DMS53 (cell line): ENCODE results near the gene HSPA13.
A peak's percentile ranks its signal among the peaks of the same experiment; 100 is the strongest.

Experiments
- DNase-seq: peaks from one replicate; lab custom pipeline; 2025; lab: John Stamatoyannopoulos, UW

HSPA13 gene, protein sequence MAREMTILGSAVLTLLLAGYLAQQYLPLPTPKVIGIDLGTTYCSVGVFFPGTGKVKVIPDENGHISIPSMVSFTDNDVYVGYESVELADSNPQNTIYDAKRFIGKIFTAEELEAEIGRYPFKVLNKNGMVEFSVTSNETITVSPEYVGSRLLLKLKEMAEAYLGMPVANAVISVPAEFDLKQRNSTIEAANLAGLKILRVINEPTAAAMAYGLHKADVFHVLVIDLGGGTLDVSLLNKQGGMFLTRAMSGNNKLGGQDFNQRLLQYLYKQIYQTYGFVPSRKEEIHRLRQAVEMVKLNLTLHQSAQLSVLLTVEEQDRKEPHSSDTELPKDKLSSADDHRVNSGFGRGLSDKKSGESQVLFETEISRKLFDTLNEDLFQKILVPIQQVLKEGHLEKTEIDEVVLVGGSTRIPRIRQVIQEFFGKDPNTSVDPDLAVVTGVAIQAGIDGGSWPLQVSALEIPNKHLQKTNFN

DNA sequence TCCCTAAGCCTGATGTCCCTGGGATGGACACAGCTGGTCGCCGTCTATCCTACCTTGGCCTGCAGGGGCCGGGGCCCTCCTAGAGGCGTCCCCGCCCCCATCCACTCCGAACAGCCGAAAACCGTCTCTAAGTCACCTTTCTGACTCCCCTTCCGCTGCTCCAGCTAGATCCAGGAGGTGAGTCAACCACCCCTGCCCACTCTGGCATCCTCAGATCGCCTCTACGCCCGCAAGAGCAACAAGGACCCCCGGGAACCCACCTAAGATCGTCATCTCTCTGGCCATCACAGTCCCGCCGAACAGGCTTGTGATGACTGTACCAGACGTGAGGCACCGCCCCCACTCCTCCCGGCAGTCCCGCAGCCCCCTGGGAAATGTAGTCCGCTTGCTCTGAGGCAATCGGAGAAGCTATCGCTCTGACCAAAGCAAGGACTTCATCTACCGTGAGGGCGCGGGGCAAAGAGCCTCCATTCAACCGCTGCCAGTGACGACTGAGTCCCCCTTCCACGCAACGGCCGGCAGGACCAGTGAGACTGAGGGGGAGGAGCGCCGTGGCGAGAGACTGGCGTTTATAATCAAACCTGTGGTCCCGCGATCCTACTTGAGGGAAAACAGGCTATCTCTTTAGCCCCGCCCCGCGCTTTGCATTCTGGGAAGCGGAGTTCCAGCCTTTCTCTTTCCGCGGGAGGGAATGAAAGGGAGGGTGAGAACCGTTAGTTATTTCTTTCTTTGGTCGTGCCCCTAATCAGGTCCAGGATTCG is at the start of gene HSPA13:
TSS of gene HSPA13 (minus strand) at position 312 of the 761 bp plus-strand sequence. CDS start at position 285, 27 bp downstream.
- DNase-seq, result peak; percentile 99

DNA sequence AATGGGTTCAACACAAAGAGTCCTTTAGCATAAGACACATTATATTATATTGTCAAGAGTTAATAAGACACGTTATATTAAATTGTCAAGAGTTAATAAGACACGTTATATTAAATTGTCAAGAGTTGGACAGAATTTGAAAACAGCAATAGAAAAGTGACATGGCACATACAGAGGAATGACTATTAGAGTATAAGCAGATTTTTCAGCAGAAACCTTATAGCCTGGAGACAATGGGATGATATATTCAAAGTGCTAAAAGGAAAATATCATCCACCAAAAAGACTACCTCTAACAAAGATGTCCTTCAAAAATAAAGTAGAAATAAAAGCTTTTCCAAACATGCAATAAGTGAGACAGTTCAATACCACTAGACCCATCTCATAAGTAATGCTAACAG is 36.0 kb upstream of the HSPA13 start:
- DNase-seq, result no peak

DNA sequence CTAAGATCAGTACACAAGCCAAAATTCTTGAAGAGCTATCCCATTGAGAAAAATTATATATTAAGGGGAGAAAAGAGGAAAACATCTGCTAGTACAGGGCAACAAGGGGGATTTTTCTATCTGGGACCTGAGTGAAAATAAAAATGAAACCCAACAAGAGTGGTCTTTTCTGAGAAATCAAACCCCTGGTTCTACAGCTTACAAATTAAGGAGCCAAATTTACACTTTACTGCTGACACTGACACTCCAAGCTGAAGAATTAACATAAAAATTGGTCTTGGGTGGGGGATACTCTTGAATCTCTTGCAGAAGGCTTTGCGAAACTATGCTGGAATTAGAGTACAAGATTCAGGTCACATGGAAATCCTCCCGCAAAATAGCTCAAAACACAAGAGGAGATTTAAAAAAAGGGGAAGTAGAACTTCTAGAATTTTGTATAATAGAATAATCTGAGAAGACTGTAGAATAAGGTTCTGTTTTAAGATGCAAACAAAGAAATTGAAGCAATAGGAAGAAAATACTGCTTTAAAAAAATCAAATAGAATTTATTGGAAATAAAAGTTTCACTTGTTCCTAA is 32.1 kb upstream of the HSPA13 start:
- DNase-seq, result no peak

DNA sequence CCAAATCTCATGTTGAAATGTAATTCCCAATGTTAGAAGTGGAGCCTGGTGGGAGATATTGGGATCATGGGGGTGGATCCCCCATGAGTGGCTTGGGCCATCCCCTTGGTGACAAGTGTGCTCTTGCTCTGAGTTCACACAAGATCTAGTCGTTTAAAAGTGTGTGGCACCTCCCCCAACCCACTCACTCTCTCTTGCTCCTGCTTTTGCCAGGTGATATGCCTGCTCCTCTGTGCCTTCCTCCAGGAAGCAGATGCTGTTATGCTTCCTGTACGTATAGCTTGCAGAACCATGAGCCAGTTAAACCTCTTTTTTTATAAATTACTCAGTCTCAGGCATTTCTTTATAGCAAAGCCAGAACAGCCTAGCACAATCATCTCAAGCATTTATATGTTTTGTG is 23.0 kb upstream of the HSPA13 start:
- peak; percentile 23 for DNase-seq

DNA sequence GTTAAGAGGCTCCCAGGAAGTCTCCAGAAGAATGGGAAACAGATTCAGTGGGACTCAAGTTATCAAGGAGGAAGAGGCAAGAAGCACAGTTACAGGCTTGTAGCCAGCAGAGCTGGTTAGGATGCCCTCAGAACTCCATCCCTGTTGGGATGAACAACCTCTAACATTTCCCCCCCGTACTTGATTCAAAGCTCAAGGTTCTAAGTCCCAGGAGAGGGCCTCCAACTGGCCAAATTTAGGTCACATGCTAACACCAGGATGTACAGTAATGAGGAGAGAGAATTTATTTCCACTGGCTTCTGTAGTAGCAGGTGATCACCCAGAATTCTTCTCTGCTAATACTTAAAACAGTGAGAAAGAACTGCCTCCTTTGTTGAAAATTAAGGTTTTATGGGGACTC is 22.3 kb upstream of the HSPA13 start:
- DNase-seq, result no peak

DNA sequence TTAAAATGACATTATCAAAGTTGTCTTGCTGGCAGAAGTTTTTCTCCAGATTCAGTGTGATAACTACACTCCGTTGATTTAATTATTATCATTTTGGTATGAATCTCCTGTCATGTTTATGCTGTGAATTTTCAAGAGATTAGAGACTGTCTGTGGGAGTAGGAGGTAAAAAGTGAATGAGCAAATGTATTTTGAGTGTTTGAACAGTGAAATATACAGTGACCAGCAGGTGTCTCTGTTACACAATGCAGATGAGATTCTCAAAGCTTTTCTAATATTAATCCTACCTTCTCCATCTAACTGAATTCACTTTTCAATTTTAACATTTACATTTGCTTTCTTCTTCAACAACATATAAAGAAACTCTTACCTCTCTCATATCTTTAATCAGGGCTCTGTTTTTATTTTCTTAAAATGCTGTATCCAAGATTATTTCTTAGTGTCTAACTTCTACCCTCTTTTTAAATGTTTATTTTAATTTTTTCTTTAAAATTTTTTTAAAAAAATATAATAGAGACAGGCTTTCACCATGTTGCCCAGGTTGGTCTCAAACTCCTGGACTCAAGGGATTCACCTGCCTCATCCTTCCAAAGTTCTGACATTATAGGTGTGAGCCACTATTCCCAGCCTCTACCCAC is 20.9 kb upstream of the HSPA13 start:
- DNase-seq, result peak; percentile 60

DNA sequence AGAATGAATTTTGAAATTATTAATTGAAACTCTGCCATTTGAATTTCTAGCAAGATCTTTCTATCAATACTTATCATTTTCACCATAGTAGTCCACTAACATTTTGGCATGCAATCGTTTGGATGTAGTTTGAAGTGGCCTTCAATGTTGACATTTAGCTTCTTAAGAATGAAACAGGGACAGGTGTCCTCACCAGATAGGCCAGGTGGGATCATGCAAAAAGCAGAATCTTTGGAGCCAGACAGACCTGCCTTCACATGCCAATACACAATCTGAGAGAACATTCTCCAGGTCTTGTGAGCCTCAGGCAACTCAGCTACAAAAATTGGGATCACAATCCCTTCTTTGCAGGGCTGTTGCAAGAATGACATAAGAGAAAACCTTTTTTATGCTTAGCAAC is 18.3 kb upstream of the HSPA13 start:
- DNase-seq, result no peak

DNA sequence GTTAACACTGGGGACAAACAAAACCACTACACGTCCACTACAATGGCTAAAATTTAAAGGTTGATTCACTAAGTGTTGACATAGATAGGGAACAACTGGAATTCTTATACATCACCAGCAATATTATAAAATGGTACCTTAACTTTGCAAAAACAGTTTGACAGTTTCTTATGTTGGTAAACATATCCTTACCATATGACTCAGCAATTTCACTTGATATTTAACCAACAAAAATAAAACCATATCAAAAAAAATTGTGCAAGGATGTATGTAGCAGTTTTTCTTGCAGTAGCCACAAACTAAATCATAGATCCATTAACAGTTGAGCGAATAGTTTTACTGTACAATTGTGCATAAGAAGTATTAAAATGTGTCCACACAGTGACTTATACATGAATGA is 5.3 kb upstream of the HSPA13 start:
- DNase-seq, result no peak

DNA sequence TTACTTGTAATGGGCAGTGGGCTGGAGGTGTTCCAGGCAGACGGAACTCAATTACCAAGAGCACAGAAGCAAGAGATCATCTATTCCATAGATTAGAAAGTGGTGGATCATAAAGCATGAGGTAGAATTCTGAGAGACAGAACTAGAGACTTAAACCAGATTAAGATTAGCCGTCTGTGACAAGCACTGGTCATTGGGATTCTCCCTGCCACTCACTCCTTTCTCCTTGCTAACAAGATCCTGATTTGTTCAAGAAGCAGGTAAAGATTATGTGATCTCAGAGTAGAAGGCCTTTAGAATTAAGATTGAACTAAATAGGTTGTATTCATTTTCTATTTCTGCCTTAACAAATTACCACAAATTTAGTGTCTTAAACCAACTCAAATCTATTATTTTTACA is 1.5 kb upstream of the HSPA13 start:
- no peak for DNase-seq

DNA sequence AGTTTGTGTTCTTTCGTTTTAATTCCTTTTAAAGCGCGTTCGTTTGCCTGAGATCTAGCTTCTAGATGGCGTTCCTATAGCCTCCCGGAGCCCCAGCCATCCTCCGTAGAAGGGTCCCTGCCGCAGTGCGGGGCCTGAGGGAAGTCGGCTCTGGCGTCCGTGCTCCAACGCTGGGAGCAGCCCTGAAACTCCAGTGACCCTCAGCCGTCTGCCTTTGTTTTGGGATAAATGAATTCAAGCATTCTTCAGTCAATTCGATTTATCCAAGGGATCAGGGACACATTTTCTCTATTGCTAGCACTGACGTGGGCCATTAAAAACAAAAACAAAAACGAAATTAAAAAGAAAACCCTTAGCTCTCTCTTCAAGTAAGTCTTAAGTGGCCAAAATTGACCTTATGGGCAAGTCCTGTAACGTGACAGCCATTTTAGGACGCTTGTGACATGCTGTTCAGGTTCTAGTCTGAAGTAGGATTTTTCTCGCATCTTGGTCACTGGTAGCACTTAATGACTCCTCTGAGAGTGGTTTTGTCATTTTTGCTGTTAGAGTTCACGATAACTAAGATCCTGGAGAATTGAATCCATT is 742 bp upstream of the HSPA13 start:
- DNase-seq, result peak; percentile 77

DNA sequence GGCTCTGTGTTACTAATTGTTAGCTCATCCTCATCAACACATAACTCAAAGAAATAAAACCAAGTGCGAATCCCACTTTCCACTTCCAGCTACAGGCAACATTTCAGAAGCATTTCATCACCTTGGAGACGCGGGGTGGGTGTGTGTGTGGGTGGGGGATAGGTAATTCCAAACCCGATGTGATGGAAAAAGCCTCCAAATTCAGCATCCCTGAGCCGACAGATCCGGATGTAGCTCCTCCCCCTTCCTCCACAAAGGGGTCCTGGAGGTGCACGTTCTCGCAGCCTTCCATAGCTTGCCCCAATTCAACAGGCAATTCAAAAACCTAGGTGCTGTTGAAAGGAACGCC is 486 bp downstream of the HSPA13 start:
- DNase-seq, result no peak

DNA sequence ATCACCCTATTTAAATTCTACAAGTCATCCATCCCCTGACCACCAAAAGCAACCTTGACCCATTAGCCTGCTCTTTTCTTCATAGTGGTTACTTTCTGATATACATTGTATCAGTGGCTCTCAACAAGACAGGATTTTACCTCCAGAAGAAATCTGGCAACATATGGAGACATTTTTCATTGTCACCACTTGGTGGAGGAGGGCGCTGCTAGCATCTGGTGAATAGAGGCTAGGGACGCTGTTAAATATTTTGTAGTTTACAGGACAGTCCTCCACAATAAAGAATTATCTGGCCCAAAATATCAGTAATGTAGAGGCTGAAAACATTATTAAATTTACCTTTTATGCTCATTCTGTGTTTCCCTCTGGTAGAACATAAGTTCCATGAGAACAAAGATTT is 6.1 kb downstream of the HSPA13 start:
- no peak for DNase-seq

DNA sequence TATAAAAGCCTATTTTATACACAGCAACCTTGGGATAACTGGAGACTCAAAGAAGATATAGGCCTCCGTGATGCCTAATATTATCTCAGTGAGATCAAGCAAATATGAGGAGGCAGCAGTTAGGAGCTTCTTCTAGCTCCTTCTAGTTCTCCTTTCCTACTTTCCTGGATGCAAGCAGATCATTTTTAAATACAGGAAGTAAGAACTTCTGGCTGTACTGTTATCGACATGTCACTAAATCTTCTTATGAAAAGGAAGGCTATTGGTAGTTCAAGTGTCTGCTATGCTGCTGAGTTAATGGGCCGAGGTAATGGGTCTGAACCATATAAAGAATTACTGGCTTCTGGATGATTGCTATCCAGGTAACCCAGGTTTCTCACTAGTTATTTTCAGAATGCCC is 15.9 kb downstream of the HSPA13 start:
- DNase-seq, result no peak

DNA sequence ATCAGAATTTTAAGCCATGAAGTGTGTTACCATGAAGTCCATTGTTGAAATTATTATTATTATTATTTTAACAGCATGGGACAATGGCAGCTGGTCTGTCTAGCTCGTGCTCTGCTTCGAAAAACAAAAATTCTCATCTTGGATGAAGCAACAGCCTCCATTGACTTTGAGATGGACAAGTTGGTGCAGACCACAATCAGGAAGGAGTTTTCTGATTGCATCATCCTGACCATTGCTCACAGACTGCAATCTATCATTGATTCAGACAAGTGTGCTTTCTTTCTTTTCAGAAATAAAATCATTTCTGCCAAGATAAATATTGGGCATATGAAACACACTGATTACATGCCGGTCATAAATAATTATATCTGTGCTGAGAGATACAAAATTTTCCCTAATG is 21.0 kb downstream of the HSPA13 start:
- no peak for DNase-seq

DNA sequence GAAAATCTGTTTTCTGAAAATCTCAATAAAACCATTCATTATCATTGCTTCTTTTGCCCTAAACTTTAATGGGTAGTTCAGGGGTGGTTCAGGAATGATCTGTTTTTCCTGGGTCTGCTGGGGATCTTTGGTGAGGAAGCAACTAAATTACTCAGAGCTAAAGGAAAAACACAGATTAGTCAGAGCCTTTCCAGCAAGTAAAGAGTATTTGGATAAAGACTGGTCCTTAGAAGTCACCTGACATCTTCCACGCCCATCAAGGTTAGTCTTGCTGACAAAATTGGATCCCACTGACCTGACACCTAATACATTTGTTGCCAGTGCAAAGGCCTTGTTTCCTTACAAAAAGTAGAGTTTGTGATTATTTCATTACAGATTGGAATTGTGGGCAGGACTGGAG is 24.2 kb downstream of the HSPA13 start:
- no peak for DNase-seq

DNA sequence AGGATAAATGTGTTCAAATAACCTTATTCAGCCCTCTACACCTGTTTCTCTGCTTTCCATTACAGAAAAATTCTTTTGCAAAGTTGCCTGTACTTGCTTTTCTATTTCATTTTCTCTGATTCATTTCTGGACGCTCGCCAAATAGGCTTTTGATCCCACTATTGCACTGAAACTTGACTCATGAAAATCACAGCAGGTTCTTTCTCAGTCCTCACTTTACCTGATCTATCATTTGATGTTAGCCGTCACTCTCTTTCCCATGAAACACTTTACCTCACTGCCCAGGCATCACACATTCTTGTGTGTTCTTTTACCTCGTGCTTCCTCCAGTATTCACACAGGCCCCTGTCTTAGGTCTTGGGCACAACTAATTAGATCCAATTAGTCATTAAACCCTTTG is 26.2 kb downstream of the HSPA13 start:
- DNase-seq, result no peak

DNA sequence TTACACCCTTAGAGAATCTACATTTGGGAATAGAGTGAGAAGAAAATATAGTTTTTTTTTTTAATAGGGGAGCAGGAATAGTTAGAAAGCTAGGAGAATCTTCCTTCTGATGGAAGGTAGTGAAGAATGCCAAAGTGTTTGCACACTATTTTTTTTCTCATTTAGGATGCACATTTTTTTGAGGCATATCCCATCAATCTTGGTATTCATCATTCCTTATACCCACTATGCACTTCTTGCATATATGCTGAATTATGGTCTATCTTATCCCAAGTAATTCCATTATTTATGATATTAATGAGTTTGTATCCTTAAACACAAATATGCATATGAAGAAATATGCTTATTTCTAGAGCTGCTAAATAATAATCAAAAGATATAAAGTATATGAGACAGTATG is 28.4 kb downstream of the HSPA13 start:
- no peak for DNase-seq

DNA sequence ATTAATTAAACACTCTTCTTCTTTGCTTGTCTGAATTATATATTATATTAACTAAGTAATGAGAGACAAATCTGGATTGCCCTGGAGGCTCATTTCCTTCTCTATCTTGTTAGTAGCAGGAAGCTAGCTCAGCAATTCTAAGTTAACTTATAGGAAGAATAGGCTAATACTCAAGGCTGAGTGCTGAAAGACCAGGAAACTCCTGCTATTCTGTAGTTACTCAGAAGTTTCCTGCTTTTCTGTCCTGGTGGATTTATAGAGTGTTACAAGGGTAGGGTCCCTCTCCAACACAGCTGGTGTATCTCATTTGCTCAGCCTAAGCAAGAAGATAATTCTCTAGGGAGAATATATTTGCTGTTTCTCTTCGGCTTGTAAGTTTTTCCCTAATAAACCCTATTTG is 29.2 kb downstream of the HSPA13 start:
- no peak for DNase-seq

DNA sequence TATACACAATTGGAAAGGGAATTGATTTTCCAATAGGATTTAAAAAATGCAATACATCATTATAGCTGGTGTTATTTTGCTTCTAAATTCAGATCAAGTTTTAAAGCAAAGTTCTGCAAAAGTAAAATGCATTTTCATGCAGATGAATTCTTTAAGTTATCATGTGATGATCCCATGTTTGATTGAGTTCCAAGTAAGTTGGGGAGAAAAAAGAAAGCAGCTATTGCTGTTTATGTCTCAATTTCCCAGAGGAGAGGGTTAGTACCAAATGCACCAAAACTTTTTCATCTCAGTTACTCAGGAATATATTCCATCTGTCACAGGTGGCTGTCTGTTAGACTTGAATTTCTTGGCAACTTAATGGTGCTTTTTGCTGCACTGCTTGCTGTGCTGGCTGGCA is 29.7 kb downstream of the HSPA13 start:
- DNase-seq, result no peak

DNA sequence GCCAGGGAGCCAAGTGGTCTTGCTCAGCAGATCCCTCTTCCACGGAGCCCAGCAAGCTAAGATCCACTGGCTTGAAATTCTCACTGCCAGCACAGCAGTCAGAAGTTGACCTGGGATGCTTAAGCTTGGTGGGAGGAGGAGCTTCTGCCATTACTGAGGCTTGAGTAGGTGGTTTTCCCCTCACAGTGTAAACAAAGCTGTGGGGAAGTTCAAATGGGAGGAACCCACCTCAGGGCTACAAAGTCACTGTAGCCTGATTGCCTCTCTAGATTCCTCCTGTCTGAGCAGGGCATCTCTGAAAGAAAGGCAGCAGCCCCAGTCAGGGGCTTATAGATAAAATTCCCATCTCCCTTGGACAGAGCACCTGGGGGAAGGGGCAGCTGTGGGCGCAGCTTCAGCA is 55.6 kb downstream of the HSPA13 start:
- peak; percentile 3 for DNase-seq

DNA sequence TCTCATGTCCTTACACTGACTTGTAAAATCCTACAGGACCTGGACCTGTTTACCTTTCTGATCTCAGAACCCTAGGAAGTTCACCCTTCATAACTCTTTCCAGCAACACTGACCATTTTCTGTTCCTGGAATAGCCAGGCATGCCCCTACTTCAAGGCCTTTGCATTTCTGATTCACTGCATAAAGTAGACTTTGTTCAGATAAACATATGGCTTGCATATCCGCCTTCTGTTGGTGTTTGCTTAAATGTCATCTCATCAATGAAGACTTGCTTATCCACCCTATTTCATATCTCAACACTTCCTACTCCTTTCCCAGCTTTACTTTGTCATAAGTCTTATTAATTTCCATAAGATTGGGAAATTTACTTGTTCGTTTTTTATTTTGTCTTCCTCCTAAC is 57.4 kb downstream of the HSPA13 start:
- no peak for DNase-seq
